Brain microvascular endothelial cell (primary cell): ENCODE results near the gene TMEM135.

ENCODE experiments used
- DNase-seq: peaks from one replicate; pipeline ENCODE4 v3.0.0-alpha.2; 2020
- H3K27ac ChIP-seq: fragments of 250-450 bp; sonication (Bioruptor Pico); 2 replicates; pipeline ENCODE4 v1.5.1; 2020; ENCODE audit warnings: mild to moderate bottlenecking, moderate library complexity
- H3K27me3 ChIP-seq: fragments of 250-450 bp; sonication (Bioruptor Pico); replicated peaks from 2 replicates; pipeline ENCODE4 v1.5.1; 2020; ENCODE audit warnings: mild to moderate bottlenecking
- H3K36me3 ChIP-seq: fragments of 250-450 bp; sonication (Bioruptor Pico); replicated peaks from 2 replicates; pipeline ENCODE4 v1.5.1; 2020; ENCODE audit warnings: mild to moderate bottlenecking
- H3K4me3 ChIP-seq: 2 replicates; pipeline ENCODE4 v1.5.1; 2011; ENCODE audit warnings: low read depth, mild to moderate bottlenecking, control low read depth, low read length, moderate library complexity
- in situ Hi-C: cut with HindIII; loops from 2 replicates; pipeline ENCODE4 v1.10.0; 2017; ENCODE audit warnings: low sequenced_read_pairs, low pct_ligation_motif_present
- TF ChIP-seq, protein P1 (sequence below): IDR thresholded peaks from 2 replicates; pipeline ENCODE4 v1.5.1; 2011; ENCODE audit warnings: low read depth, mild to moderate bottlenecking, moderate library complexity, low read length, control low read depth, inconsistent platforms; ENCODE audit errors: missing control alignments

The TMEM135 gene

DNA sequence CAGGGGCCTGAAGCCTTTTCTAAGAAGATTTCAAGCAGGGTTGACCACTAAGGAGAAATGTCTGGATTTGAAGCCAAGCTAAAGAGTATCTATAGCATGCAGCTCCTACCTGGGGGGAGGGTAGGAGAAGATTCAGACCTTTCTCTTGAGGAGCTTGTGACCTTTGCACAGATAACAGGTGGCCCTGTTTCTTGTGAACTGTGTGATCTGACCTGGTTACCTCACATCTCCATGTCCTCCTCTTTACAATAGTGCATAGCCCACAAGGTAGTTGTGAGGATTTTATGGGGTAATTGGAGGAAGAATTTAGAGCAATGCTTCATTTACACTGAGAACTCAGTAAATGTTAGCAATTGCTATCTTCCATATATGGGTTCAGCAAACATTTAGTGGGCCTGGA lies 310.1 kb downstream of the TMEM135 start:
- TF ChIP-seq, protein P1, sequence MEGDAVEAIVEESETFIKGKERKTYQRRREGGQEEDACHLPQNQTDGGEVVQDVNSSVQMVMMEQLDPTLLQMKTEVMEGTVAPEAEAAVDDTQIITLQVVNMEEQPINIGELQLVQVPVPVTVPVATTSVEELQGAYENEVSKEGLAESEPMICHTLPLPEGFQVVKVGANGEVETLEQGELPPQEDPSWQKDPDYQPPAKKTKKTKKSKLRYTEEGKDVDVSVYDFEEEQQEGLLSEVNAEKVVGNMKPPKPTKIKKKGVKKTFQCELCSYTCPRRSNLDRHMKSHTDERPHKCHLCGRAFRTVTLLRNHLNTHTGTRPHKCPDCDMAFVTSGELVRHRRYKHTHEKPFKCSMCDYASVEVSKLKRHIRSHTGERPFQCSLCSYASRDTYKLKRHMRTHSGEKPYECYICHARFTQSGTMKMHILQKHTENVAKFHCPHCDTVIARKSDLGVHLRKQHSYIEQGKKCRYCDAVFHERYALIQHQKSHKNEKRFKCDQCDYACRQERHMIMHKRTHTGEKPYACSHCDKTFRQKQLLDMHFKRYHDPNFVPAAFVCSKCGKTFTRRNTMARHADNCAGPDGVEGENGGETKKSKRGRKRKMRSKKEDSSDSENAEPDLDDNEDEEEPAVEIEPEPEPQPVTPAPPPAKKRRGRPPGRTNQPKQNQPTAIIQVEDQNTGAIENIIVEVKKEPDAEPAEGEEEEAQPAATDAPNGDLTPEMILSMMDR = no peak
- H3K4me3 ChIP-seq = no peak overlapping the region
- no peaks in the 10 kb centered on the region for H3K36me3 ChIP-seq
- in situ Hi-C loops = no loop called here
- H3K27ac ChIP-seq = no peak overlapping the region
- H3K27me3 ChIP-seq = no peaks in the 10 kb centered on the region
- no peak for DNase-seq

DNA sequence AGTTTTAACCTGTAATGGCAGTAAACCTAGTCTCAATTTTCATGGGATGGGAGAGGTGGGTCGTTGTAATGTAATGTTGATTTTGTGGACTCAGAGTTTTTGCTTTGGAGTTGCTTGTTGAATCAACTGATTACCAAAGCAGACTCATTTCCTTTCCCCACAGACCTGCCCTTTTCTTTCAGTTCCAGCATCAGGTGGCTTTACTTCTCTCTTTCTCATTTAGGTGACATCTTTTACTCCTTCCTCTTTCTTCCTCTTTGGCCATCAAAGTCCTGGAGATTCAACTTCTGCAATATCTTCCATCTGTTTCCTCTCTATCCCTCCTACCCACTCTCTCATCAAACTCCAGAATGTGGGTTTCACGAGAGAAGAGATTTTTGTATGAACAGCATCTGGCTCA lies 313.9 kb downstream of the TMEM135 start:
- in situ Hi-C loops = no loop called here

DNA sequence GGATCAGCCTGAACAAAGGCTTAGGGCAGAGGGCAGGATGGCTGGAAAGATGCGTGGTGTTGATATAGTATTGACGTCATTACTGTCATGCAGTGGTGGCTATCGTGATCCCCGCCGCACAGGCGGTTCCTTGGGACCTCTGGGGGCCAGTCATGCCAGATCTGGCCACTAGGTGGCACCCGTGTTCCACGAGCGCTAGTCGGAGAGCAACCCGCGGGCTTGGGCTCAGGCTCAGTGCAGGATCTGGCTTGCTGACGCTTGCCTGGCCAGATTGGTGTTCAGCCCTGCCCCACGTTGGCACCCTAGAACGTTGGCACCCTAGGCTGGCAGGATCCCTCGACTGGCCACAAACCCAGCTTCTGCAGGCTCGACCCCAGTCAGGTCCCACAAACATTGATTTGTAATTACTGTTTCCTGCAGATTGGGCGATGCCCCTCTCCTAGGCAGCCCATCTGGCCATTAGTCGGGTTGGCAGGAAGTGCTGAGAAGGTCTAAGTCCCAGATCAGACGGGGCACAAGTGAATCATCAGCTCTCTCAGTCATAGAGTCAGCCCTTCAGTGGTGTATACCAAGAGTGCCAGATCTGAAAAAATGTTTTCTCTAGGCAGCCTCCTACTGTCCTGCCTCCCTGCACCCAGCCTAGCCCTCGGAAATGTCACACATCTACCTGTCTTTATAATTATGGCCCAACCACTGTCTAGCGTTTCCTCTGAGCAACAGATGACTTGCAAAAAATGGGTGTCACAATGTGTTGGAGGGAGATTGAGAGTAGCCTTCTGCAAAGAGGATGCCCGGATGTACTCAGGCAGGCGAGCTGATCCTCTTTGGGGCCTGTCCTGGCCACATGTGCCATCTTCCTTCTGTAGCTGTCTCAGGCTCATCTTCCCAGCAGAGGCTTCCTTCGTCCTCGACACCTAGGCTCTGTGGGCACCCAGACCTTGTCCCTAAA lies 315.3 kb downstream of the TMEM135 start:
- TF ChIP-seq, protein P1 = peak; percentile 96
- no peak overlapping the region for H3K27ac ChIP-seq
- H3K27me3 ChIP-seq = no peaks in the 10 kb centered on the region
- in situ Hi-C loops = no loop called here
- peak overlapping the region; percentile 35 for H3K4me3 ChIP-seq
- H3K36me3 ChIP-seq = no peaks in the 10 kb centered on the region
- DNase-seq = peak; percentile 62

More for the DNA sequence above, 313.9 kb downstream of the TMEM135 start:
- Histone ChIP-seq H3K36me3 (no peaks in the 10 kb centered on the region), H3K4me3 (no peak overlapping the region), H3K27me3 (no peaks in the 10 kb centered on the region), H3K27ac (no peak overlapping the region)
- no peak for DNase-seq
- TF ChIP-seq, protein P1 = no peak

DNA sequence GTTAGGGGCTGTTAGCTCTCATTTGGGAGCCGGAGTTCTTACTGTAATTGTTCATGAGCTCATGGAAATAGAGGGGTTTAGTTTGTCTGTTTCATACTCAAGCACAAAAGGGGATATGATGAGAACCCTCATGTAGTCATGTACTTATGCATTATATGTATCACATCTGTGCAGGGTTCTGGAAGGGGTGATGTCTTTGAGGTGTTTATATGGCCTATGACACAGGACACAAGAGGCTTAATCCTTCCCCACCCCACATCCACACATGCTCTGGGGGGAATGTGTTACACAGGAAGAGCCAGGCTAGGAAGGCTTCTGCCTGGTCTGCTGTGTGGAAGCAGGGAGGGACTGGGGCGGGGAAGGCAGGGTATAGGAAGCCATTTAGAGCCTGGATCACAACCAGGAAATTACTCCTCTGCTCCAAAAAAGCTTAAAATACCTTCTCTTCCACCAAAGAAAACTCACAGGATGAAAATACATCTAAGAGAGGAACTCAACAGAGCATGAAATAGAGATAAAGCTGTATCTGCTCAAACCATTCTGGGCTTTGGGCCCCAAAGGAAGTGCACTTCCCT lies 316.1 kb downstream of the TMEM135 start:
- in situ Hi-C loops = no loop called here
- no peak overlapping the region for H3K27ac ChIP-seq
- no peak for DNase-seq
- TF ChIP-seq, protein P1 = no peak
- no peaks in the 10 kb centered on the region for H3K36me3 ChIP-seq
- H3K4me3 ChIP-seq = no peak overlapping the region
- H3K27me3 ChIP-seq = no peaks in the 10 kb centered on the region

DNA sequence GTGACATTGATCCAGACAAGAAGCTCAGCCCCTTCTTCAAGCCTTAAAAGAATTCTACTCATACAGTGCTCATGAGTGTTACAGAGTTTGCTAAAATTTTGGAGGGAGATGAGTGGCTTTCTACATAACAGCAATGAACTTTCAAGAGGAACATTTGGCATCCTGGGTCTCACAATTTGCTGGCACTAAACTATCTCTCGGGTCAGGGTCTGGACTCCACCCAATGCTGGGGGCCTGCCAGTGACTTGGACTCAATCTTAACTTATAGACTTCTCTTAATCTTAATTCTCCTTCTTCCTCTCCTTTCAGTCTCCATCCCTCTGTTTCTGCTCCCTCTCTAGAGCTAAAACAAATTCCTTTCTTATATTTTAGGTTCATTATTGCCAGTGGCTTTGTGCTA lies 317.9 kb downstream of the TMEM135 start:
- no peak overlapping the region for H3K4me3 ChIP-seq
- H3K27ac ChIP-seq = no peak overlapping the region
- no peaks in the 10 kb centered on the region for H3K27me3 ChIP-seq
- TF ChIP-seq, protein P1 = no peak
- in situ Hi-C loops = no loop called here
- no peak for DNase-seq
- no peaks in the 10 kb centered on the region for H3K36me3 ChIP-seq
